Measurements from ENCODE around the gene TRIM46. TPM values are rescaled to one million over a fixed set of nuclear protein-coding genes. Genes with fewer than 3 reads are reported as not detected.
A peak's percentile ranks its signal among the peaks of the same experiment; 100 is the strongest.
"Not testable (repeated sequence)": the region's sequence is repeated elsewhere in the genome, so short reads cannot be mapped to it uniquely, and the experiment has no call there.

Gene TRIM46
- total RNA-seq, 1 donor from 2014 or later = 0.08 TPM

- ATAC-seq (ENCODE audit: poor library complexity) = no peak
- intact Hi-C loops (cut with DNase I) = no loop called here
- peak; percentile 29 for DNase-seq
Observed at GRCh38 chr1:155181371-155182051, 7.9 kb downstream of the TRIM46 start.

DNA sequence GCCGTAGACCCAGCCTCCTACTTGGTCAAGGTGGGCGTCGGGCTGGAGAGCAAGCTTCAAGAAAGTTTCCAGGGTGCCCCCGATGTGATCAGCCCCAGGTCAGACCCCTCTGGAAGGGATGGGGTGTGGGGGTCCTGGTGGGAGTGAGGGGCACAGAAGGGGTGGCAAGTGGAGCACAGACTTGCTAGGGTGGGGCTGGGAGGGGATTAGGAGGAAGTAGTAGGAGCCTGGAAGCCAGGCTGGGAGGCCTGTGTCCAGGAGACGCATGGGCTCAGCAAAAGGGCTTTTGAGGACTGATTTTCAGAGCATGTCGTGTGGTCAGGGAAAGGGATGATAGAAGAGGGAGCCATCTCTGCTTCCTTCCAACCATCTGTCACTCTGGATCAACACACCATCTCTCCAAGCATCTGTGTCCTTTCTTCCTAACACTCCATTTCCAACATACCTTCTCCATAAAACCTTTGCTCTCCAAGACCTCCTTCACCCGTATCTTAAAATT is 8.5 kb downstream of the TRIM46 start:
- intact Hi-C loops (cut with DNase I) = no loop called here
- no peak for ATAC-seq (ENCODE audit: poor library complexity)
- DNase-seq = no peak

- intact Hi-C loops (cut with DNase I) = no loop called here
- peak; percentile 39 for DNase-seq
Observed at GRCh38 chr1:155183775-155184221, 10.1 kb downstream of the TRIM46 start.

GRCh38 chr1:155184351-155184811 is 10.7 kb downstream of the TRIM46 start:
- DNase-seq (no peak), ATAC-seq (ENCODE audit: poor library complexity) (no peak)
- intact Hi-C loops (cut with DNase I) = no loop called here

More at GRCh38 chr1:155183775-155184221, 10.1 kb downstream of the TRIM46 start:
- ATAC-seq (ENCODE audit: poor library complexity) = no peak

DNA sequence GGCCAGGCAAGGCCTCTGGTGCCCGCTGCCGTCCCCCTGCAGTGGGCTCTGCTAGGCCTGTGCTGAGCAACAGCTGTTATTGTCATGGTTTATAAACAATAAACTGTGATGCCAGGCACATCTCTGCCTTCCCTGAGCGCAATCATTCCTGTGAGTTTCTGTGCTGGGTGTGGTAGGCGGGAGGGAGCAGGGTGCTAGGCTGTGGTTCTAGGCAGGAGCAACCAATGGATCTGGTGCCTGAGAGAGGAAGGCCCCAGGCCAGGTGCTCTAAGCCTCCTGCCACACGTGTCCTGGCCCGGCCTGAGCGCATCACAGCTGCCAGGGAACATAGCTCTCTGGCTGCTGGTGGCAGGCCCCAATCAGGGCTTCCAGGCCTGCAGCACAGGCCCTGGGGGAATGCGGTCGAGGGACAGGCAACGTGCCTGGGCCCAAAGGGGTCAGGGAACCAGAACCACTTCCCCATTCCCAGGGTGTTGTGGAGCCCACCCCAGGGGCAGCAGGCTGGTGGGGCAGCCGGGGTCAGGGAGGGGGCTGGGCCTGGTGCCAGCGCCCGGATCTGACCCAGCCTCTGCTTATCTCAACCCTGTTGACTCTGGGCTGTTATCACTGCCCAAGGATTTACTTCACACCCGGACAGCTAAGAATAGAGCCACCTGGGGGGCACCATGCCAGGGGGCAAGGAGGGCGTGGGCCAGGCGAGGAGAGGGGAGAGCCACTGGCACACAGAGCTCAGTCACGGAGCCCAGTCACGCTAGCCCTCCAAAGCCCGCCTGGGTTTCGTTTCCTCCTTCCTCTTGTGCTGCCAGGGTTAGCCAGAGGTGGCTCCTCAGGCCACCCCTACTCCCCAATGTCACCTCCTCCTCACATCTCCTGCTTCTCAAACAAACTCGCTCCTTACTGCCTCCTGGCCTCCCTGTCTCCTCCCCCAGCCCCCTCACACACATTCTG is 11.5 kb downstream of the TRIM46 start:
- DNase-seq (peak; percentile 63), ATAC-seq (ENCODE audit: poor library complexity) (peak; percentile 82)
- intact Hi-C loops (cut with DNase I) = no loop called here

GRCh38 chr1:155185783-155186066 is 12.1 kb downstream of the TRIM46 start:
- peak; percentile 21 for DNase-seq
- intact Hi-C loops (cut with DNase I) = no loop called here
- no peak for ATAC-seq (ENCODE audit: poor library complexity)

DNA sequence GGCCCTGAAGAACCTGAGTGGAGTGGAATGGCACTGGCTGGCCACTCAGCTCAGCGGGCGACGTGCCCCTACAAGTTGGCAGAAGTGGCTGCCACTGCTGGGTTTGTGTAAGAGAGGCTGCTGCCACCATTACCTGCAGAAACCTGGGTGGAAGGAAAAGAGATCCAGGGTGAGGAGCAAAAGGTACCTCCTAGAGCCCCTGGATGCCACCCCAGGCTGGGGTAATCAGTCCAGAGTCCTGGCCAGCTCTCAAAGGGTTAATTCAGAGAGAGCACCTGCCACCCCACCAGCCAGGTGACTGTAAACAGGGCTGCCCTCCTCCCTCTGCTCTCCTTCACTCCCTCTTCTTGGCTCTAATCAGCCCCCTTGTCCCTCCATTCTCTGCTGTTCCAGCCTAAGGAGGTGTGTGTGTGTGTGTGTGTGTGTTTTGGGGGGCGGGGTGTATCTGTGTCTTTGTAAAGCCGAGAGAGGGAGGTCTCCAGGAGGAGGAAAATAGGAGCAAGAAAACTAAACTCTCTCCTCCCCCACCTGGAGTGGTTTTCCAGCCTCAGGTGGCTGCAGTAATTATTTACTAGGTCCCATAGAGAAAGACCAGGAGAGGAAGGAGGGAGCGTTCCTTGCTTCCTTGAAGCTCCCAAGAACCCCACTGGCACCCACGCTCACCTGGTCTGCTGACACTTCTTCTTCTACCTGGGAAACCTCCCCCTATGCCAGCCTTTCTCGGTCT is 12.6 kb downstream of the TRIM46 start:
- DNase-seq = no peak
- intact Hi-C loops (cut with DNase I) = no loop called here

GRCh38 chr1:155186794-155187455 is 13.3 kb downstream of the TRIM46 start:
- intact Hi-C loops (cut with DNase I) = no loop called here
- DNase-seq (peak; percentile 7), ATAC-seq (ENCODE audit: poor library complexity) (no peak)

More for the DNA sequence above, 12.6 kb downstream of the TRIM46 start:
- ATAC-seq (ENCODE audit: poor library complexity) = no peak

DNA sequence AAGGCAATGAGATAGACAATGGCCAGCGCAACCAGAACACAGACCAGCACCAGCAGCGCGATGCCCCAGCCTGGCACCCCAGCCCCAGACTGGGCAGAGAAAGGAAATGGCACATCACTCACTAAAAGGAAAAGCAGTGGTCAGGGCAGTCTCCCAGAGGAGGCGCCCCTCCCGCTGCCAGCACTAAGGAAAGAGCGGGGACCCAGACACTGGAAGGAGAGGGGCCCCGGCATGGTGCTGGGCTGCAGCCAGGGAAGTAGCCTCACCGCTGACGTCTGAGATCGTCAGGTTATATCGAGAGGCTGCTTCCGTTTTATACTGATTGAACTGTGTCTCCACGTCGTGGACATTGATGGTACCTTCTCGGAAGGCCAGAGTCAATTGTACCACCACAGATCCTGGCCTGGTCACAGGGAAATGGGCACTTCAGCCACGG is 13.8 kb downstream of the TRIM46 start:
- intact Hi-C loops (cut with DNase I) = no loop called here
- DNase-seq (no peak), ATAC-seq (ENCODE audit: poor library complexity) (no peak)

DNA sequence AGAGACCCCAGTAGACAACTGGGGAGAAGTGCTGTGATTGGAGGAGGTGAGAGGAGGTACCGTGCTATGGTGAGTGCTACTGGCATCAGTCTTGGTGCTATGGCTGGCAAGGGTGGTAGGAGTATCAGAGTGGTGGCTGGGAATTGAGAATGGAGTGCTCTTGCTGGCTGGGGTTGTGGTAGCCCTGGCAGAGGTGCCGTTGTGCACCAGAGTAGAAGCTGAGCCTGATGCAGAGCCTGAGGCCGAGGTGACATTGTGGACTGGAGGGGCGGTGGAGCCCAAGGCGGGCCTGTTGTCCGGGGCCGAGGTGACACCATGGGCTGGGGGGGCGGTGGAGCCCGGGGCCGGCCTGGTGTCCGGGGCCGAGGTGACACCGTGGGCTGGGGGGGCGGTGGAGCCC is 14.6 kb downstream of the TRIM46 start:
- ATAC-seq (ENCODE audit: poor library complexity) (no peak), DNase-seq (peak; percentile 17)
- intact Hi-C loops (cut with DNase I) = no loop called here

DNA sequence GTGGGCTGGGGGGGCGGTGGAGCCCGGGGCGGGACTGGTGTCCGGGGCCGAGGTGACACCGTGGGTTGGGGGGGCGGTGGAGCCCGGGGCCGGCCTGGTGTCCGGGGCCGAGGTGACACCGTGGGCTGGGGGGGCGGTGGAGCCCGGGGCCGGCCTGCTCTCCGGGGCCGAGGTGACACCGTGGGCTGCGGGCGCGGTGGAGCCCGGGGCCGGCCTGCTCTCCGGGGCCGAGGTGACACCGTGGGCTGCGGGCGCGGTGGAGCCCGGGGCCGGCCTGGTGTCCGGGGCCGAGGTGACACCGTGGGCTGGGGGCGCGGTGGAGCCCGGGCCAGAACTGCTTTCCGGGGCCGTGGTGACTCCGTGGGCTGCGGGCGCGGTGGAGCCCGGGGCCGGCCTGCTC is 16.3 kb downstream of the TRIM46 start:
- intact Hi-C loops (cut with DNase I); ATAC-seq (ENCODE audit: poor library complexity); DNase-seq: not testable (repeated sequence)

GRCh38 chr1:155191904-155192303 is 18.3 kb downstream of the TRIM46 start:
- ATAC-seq (ENCODE audit: poor library complexity) (no peak), DNase-seq (peak; percentile 40)
- intact Hi-C loops (cut with DNase I) = no loop called here

- ATAC-seq (ENCODE audit: poor library complexity) (peak; percentile 0), DNase-seq (no peak)
- intact Hi-C loops (cut with DNase I) = no loop called here
Observed at GRCh38 chr1:155192346-155193274, 19.0 kb downstream of the TRIM46 start.

GRCh38 chr1:155193275-155193990 is 19.8 kb downstream of the TRIM46 start:
- ATAC-seq (ENCODE audit: poor library complexity) (peak; percentile 87), DNase-seq (peak; percentile 91)
- intact Hi-C loops (cut with DNase I) = no loop called here

DNA sequence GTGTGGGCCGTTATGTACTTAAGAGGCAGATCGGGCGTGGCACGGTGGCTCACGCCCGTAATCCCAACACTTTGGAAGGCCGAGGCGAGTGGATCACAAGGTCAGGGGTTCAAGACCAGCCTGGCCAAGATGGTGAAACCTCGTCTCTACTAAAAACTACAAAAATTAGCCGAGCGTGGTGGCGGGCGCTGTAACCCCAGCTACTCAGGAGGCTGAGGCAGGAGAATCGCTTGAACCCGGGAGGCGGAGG is 20.3 kb downstream of the TRIM46 start:
- ATAC-seq (ENCODE audit: poor library complexity); DNase-seq; intact Hi-C loops (cut with DNase I): not testable (repeated sequence)

DNA sequence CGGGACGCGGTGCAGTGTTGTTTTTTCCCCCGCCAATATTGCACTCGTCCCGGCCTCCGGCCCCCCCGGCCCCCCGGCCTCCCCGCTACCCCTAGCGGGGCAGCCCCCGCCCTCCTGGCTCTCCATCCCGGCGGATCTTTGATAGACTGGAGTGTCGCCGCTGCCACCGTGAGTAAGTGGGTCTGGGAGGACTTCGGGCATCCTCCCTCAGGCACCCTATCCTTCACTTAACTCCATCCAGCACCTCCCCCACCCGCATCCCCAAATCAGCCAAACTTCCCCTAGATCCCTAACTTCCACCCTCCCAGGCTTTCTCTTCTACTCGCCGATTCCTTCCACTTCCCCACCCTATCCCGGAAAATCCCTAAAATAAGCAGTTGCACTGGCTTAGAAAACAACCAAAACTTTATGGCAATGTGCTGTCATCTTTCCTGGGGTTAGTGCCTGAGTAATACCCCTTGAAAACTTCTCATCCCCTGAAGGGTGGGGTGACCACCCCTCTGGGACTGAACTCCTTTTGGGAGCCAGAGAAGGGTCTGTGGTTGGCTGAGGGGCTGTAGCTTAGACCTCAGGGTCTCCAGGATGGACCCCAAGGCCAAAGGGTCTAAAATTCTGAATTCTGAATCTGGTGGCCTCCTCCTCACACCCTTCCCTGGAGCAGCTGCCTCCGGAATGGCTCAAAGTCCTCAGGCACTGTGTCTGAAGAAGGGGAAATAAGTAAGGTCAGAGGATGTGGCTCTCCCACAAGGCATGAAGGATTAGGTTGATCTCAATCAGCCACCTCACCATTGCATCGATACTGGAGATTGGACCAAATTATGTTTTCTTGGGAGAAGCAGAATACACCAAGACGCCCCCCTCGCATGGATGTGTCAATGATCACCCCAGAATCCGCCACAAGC is 21.8 kb downstream of the TRIM46 start:
- ATAC-seq (ENCODE audit: poor library complexity) = peak; percentile 0
- DNase-seq = no peak
- intact Hi-C loops (cut with DNase I) = no loop called here
